Spleen (tissue), 11 donors: ENCODE data around the gene EMILIN1. TPM values are rescaled to one million over a fixed set of nuclear protein-coding genes. Genes with fewer than 3 reads are reported as not detected.

ENCODE experiments used
- DNase-seq: peaks from one replicate; pipeline ENCODE4 v3.0.0-alpha.2; 2020
- H3K27ac ChIP-seq, 8 donors: fragments of 200-600 bp; sonication (generic) in 7 of 8; 1 replicate in 4 of 8; 2 replicates in 4 of 8; pipeline versions ENCODE4 v1.5.0 to v1.8.0; 2016 to 2021; ENCODE audit warnings: inconsistent platforms in 4 of 8, mild to moderate bottlenecking in 4 of 8, moderate library complexity in 1 of 8
- H3K27me3 ChIP-seq, 7 donors: fragments of 200-600 bp; sonication (generic) in 6 of 7; replicated peaks in 1 of 7; 1 replicate in 4 of 7; 2 replicates in 3 of 7; pipeline versions ENCODE4 v1.5.0 to v1.8.0; 2016 to 2021; ENCODE audit warnings: inconsistent platforms in 3 of 7, mild to moderate bottlenecking in 1 of 7
- H3K36me3 ChIP-seq, 6 donors: fragments of 200-600 bp; sonication (generic) in 5 of 6; 1 replicate in 4 of 6; 2 replicates in 2 of 6; pipeline versions ENCODE4 v1.5.0 to v1.8.0; 2016 to 2021; ENCODE audit warnings: inconsistent platforms in 2 of 6
- H3K4me1 ChIP-seq, 6 donors: fragments of 200-600 bp; sonication (generic) in 5 of 6; 1 replicate in 3 of 6; 2 replicates in 3 of 6; pipeline versions ENCODE4 v1.5.0 to v1.8.0; 2016 to 2021; ENCODE audit warnings: inconsistent platforms in 3 of 6
- H3K4me3 ChIP-seq, 8 donors: fragments of 200-600 bp; sonication (generic) in 7 of 8; 1 replicate in 4 of 8; 2 replicates in 4 of 8; pipeline versions ENCODE4 v1.5.0 to v1.8.0; 2016 to 2021; ENCODE audit warnings: inconsistent platforms in 4 of 8, mild to moderate bottlenecking in 4 of 8, moderate library complexity in 2 of 8
- H3K9me3 ChIP-seq, 8 donors: fragments of 200-600 bp; sonication (generic) in 7 of 8; 1 replicate in 4 of 8; 2 replicates in 4 of 8; pipeline versions ENCODE4 v1.5.0 to v1.8.0; 2016 to 2021; ENCODE audit warnings: inconsistent platforms in 4 of 8
- CTCF ChIP-seq, 11 experiments: fragments of 200-600 bp in 7 of 11; fragments of 450-650 bp in 4 of 11; sonication (generic) in 4 of 11; IDR thresholded peaks in 8 of 11; conservative IDR thresholded peaks in 3 of 11; 1 replicate in 7 of 11; 2 replicates in 4 of 11; pipeline versions ENCODE4 v1.4.0 to v1.8.0; 2016 to 2021; ENCODE audit warnings: antibody characterized with exemption in 11 of 11, inconsistent platforms in 4 of 11, mild to moderate bottlenecking in 1 of 11
- POLR2A ChIP-seq, 3 donors: fragments of 450-650 bp; IDR thresholded peaks; one replicate each; pipeline ENCODE4 v1.5.1; 2017; ENCODE audit warnings: antibody characterized with exemption in 3 of 3, mild to moderate bottlenecking in 1 of 3
- POLR2AphosphoS5 ChIP-seq, 3 donors: sonication (generic); formaldehyde crosslinking; IDR thresholded peaks; one replicate each; pipeline ENCODE4 v1.5.1; 2017; ENCODE audit warnings: antibody characterized with exemption in 3 of 3
- WGBS, 5 donors: extraction: QIAGEN DNeasy Blood & Tissue Kit in 3 of 5; methylation state at CpG; one replicate each; pipeline versions ENCODE4 v1.1.5 to v1.1.7; 2013 to 2018; 5-methylcytosine and 5-hydroxymethylcytosine counted together
- intact Hi-C: fragments of 100-400 bp; cut with DNase I; formaldehyde crosslinking; loops from one replicate; pipeline ENCODE4 v1.15.0; 2023; ENCODE audit warnings: low total_unique reads
- polyA plus RNA-seq, 3 donors: library from polyadenylated mRNA; stranded (reverse); fragments of 200-250 nt; gene quantifications; one replicate each; pipeline ENCODE4 v1.2.1, GENCODE V29; 2013
- total RNA-seq, 7 donors: library from RNA; depleted of rRNA in 3 of 7; stranded (reverse); fragments of >200 nt in 3 of 7; fragmentation: NEBNext Ultra II Directional in 4 of 7; extraction: Animal tissue kit (Norgen Biotek cat#: 25700) in 4 of 7; gene quantifications; one replicate each; pipeline versions ENCODE4 v1.1.0 to v1.2.1, GENCODE V29; 2016 to 2021
- donor health status: healthy with polysubstance abuse.
- donor health status: DM: no; HTN: no; CAD: no; lungs with moderate emphysema.
- donor health status: DM: no; HTN: no; CAD: no.
- donor health status: Bipolar disorder and iron deficiency.
- donor health status: healthy.
- donor health status: DM: no; HTN: no; CAD: no.
- donor health status: DM: yes; HTN: yes; CAD: no.

Gene EMILIN1
- total and polyA plus RNA-seq, 10 donors = 18.3 to 152 (median 105) TPM

- intact Hi-C loops = no loop called here
- WGBS, 5 donors = 89 to 95% (median 91%) methylated on average over 7 of the region's 7 CpGs
- peak overlapping the region in 7 of 8 donors; percentile 65 to 80 (median 75) for H3K27ac ChIP-seq
- TF ChIP-seq POLR2AphosphoS5 (IDR thresholded peaks at IDR 0.05) (peak in 1 of 3 donors; percentile 13), POLR2A (IDR thresholded peaks at IDR 0.05) (no peak), CTCF (IDR thresholded peaks at IDR 0.05 in 8 of 11, conservative IDR thresholded peaks at IDR 0.05 in 3 of 11) (no peak)
- H3K9me3 ChIP-seq = no peaks in the 10 kb centered on the region
- no peaks in the 10 kb centered on the region for H3K27me3 ChIP-seq
- H3K4me1 ChIP-seq = peaks cover 0 to 34% (median 24%) of the 10 kb centered on the region in 6 donors
- H3K36me3 ChIP-seq = peaks cover 0 to 55% (median 33%) of the 10 kb centered on the region in 6 donors
- DNase-seq = peak; percentile 19
- no peak overlapping the region for H3K4me3 ChIP-seq
Observed at GRCh38 chr2:27042985-27043634, 35.3 kb upstream of the EMILIN1 start.

GRCh38 chr2:27049422-27050280 is 28.8 kb upstream of the EMILIN1 start:
- 10 to 22% (median 13%) methylated on average over 29 to 52 of the region's 52 CpGs for WGBS, 5 donors
- TF ChIP-seq POLR2A (IDR thresholded peaks at IDR 0.05) (no peak), POLR2AphosphoS5 (IDR thresholded peaks at IDR 0.05) (peak in 1 of 3 donors; percentile 71), CTCF (IDR thresholded peaks at IDR 0.05 in 8 of 11, conservative IDR thresholded peaks at IDR 0.05 in 3 of 11) (no peak)
- Histone ChIP-seq H3K9me3 (no peaks in the 10 kb centered on the region), H3K27me3 (no peaks in the 10 kb centered on the region), H3K36me3 (peaks cover 0 to 15% (median 6%) of the 10 kb centered on the region in 6 donors), H3K27ac (peak overlapping the region; percentile 76 to 96 (median 93)), H3K4me1 (peaks cover 10 to 35% (median 22%) of the 10 kb centered on the region in 6 donors), H3K4me3 (peak overlapping the region; percentile 81 to 99 (median 86))
- intact Hi-C loops = no loop called here
- DNase-seq = peak; percentile 91

GRCh38 chr2:27050281-27050995 is 28.0 kb upstream of the EMILIN1 start:
- H3K27me3 ChIP-seq = no peaks in the 10 kb centered on the region
- TF ChIP-seq POLR2AphosphoS5 (IDR thresholded peaks at IDR 0.05) (peak; percentile 5 to 69 (median 64)), POLR2A (IDR thresholded peaks at IDR 0.05) (peak in 1 of 3 donors; percentile 71), CTCF (IDR thresholded peaks at IDR 0.05 in 8 of 11, conservative IDR thresholded peaks at IDR 0.05 in 3 of 11) (peak; percentile 13 to 66 (median 50))
- WGBS, 5 donors = 0 to 1% (median 0%) methylated on average over 23 to 48 of the region's 48 CpGs
- peaks cover 10 to 35% (median 22%) of the 10 kb centered on the region in 6 donors for H3K4me1 ChIP-seq
- peak overlapping the region; percentile 76 to 96 (median 93) for H3K27ac ChIP-seq
- intact Hi-C loops = no loop called here
- peaks cover under 1 to 23% (median 13%) of the 10 kb centered on the region in 6 donors for H3K36me3 ChIP-seq
- peak overlapping the region; percentile 81 to 99 (median 86) for H3K4me3 ChIP-seq
- no peaks in the 10 kb centered on the region for H3K9me3 ChIP-seq
- DNase-seq = peak; percentile 93
